ENCODE results near the gene LTB.

Gene LTB

GRCh38 chr6:31582230-31582643 lies at the start of gene LTB:
LTB (minus strand) TSS chr6:31582424; CDS start chr6:31582417, 7 bp downstream.
- no peak for TF ChIP-seq CTCF (conservative IDR thresholded peaks at IDR 0.05; ENCODE audit: low read depth)
- H3K27ac ChIP-seq: peak within 1 kb of the TSS; percentile 43
- DNase-seq (ENCODE audit: low spot score): no peak
- ChIA-PET POLR2A (ENCODE audit: low non-redundant PET) (no interaction called here), CTCF (interaction anchor here (0.8 to 2.9 kb wide), 3 partner anchors 16 to 36 kb away, joined by 4 to 13 read pairs (median 8); partner anchors contain the start of gene ATP6V1G2)

- CTCF ChIA-PET: no interaction called here
- no peak for TF ChIP-seq CTCF (conservative IDR thresholded peaks at IDR 0.05; ENCODE audit: low read depth)
- DNase-seq (ENCODE audit: low spot score): no peak
- POLR2A ChIA-PET (ENCODE audit: low non-redundant PET): no interaction called here
- peak overlapping the region; percentile 46 for H3K27ac ChIP-seq
These were observed 49.6 kb upstream of the LTB start for GRCh38 chr6:31631681-31632278.

DNA sequence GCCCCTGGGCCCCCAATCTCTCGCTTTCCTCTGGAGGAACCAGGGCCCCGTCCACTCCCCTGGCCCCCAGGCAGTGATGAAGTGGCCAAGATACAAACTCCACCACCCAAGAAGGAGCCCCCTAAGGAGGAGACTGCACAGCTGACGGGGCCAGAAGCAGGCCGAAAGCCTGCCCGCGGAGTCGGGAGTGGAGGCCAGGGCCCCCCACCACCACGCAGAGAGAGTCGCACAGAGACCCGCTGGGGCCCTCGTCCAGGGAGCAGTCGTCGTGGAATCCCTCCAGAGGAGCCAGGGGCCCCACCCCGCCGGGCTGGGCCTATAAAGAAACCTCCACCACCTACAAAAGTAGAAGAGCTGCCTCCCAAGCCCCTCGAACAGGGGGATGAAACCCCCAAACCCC lies 49.0 kb upstream of the LTB start:
- CTCF ChIA-PET: no interaction called here
- POLR2A ChIA-PET (ENCODE audit: low non-redundant PET): no interaction called here

DNA sequence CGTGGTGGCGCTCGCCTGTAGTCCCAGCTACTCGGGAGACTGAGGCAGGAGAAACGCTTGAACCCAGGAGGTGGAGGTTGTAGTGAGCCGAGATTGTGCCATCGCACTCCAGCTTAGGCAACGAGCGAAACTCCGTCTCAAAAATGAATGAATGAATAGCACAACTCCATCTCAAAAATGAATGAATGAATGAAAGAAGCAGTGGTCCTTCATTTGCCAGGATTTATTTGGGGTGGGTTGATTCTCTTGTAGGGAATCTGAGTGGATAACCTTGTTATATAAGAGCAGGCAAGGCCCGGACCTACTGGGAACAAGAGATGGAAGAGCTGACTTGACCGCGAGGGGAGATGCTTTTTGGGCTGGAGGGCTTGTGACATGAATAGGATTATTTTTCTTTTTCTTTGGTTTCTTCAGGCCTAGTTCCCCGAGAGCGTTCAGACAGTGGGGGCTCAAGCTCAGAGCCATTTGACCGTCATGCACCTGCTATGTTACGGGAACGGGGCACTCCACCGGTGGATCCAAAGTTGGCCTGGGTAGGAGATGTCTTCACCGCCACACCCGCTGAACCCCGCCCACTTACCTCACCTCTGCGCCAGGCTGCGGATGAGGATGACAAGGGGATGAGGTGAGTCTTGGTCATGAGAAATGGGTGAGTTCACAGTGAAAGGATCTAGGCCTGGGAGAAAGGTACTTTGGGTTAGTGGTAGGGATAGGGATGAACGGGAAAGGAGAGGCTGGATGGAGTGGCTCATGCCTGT lies 48.1 kb upstream of the LTB start:
- CTCF ChIA-PET: no interaction called here
- no peak for TF ChIP-seq CTCF (conservative IDR thresholded peaks at IDR 0.05; ENCODE audit: low read depth)
- POLR2A ChIA-PET (ENCODE audit: low non-redundant PET): no interaction called here
- DNase-seq (ENCODE audit: low spot score): no peak
- peak overlapping the region; percentile 46 for H3K27ac ChIP-seq

More for the DNA sequence above, 49.0 kb upstream of the LTB start:
- DNase-seq (ENCODE audit: low spot score): no peak
- peak overlapping the region; percentile 46; the same call in 1 of the 2 replicates for H3K27ac ChIP-seq
- no peak for TF ChIP-seq CTCF (conservative IDR thresholded peaks at IDR 0.05; ENCODE audit: low read depth)

DNA sequence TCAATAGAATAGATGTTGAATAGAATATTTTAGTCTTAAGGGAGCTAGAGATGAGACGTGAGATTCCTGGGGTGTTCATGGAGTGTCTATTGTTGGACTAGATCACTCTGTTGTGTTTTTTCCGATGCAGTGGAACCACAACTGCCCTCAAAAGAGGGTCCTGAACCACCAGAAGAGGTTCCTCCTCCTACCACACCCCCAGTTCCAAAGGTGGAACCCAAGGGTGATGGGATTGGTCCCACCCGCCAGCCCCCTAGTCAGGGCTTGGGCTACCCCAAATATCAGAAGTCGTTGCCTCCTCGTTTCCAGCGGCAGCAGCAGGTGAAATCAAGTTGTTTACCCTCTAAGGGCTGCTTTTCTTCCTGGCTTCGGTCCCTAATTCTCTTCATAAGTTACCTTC lies 46.8 kb upstream of the LTB start:
- DNase-seq (ENCODE audit: low spot score): no peak
- ChIA-PET CTCF (no interaction called here), POLR2A (ENCODE audit: low non-redundant PET) (no interaction called here)
- no peak for TF ChIP-seq CTCF (conservative IDR thresholded peaks at IDR 0.05; ENCODE audit: low read depth)
- H3K27ac ChIP-seq: peak overlapping the region; percentile 14

GRCh38 chr6:31627690-31628287 lies 45.6 kb upstream of the LTB start:
- ChIA-PET POLR2A (ENCODE audit: low non-redundant PET) (no interaction called here), CTCF (interaction anchor here (0.5 kb wide), 1 partner anchor 9 kb away, joined by 3 read pairs; no protein-coding TSS in a partner anchor)
- no peak for DNase-seq (ENCODE audit: low spot score)
- no peak for TF ChIP-seq CTCF (conservative IDR thresholded peaks at IDR 0.05; ENCODE audit: low read depth)
- peak overlapping the region; percentile 25; the same call in 1 of the 2 replicates for H3K27ac ChIP-seq

All from RWPE1 (cell line).